ENCODE results near the gene USP11.

Gene USP11

GRCh38 chrX:47222751-47223350 is 10.0 kb upstream of the USP11 start:
- Histone ChIP-seq H3K27ac (ENCODE audit: poor library complexity, severe bottlenecking) (no peak overlapping the region), H3K4me1 (ENCODE audit: insufficient read depth, poor library complexity, severe bottlenecking) (no peaks in the 10 kb centered on the region), H3K4me3 (ENCODE audit: severe bottlenecking) (no peak overlapping the region), H3K36me3 (ENCODE audit: low read depth) (peaks cover 45% of the 10 kb centered on the region), H3K27me3 (ENCODE audit: insufficient read depth, poor library complexity, severe bottlenecking) (no peaks in the 10 kb centered on the region), H3K9me3 (ENCODE audit: severe bottlenecking) (no peaks in the 10 kb centered on the region)
- ATAC-seq (ENCODE audit: low read depth) (no peak), DNase-seq (ENCODE audit: low spot score) (no peak)
- TF ChIP-seq CTCF (IDR thresholded peaks at IDR 0.05; ENCODE audit: poor library complexity, severe bottlenecking), result no peak

- ATAC-seq (ENCODE audit: low read depth), result no peak
- DNase-seq (ENCODE audit: low spot score), result no peak
- peaks cover 53% of the 10 kb centered on the region for H3K36me3 ChIP-seq (ENCODE audit: low read depth)
- no peak for TF ChIP-seq CTCF (IDR thresholded peaks at IDR 0.05; ENCODE audit: poor library complexity, severe bottlenecking)
- H3K4me3 ChIP-seq (ENCODE audit: severe bottlenecking), result no peak overlapping the region
- H3K27ac ChIP-seq (ENCODE audit: poor library complexity, severe bottlenecking), result no peak overlapping the region
- H3K4me1 ChIP-seq (ENCODE audit: insufficient read depth, poor library complexity, severe bottlenecking), result no peaks in the 10 kb centered on the region
- no peaks in the 10 kb centered on the region for H3K27me3 ChIP-seq (ENCODE audit: insufficient read depth, poor library complexity, severe bottlenecking)
- no peaks in the 10 kb centered on the region for H3K9me3 ChIP-seq (ENCODE audit: severe bottlenecking)
These were observed 9.1 kb upstream of the USP11 start for GRCh38 chrX:47223476-47224250.

- H3K27me3 ChIP-seq (ENCODE audit: insufficient read depth, poor library complexity, severe bottlenecking), result no peaks in the 10 kb centered on the region
- no peak overlapping the region for H3K4me3 ChIP-seq (ENCODE audit: severe bottlenecking)
- ATAC-seq (ENCODE audit: low read depth) (no peak), DNase-seq (ENCODE audit: low spot score) (no peak)
- peaks cover 53% of the 10 kb centered on the region for H3K36me3 ChIP-seq (ENCODE audit: low read depth)
- H3K9me3 ChIP-seq (ENCODE audit: severe bottlenecking), result no peaks in the 10 kb centered on the region
- TF ChIP-seq CTCF (IDR thresholded peaks at IDR 0.05; ENCODE audit: poor library complexity, severe bottlenecking), result no peak
- H3K27ac ChIP-seq (ENCODE audit: poor library complexity, severe bottlenecking), result no peak overlapping the region
- H3K4me1 ChIP-seq (ENCODE audit: insufficient read depth, poor library complexity, severe bottlenecking), result no peaks in the 10 kb centered on the region
These were observed 8.4 kb upstream of the USP11 start for GRCh38 chrX:47224266-47224895.

- H3K27ac ChIP-seq (ENCODE audit: poor library complexity, severe bottlenecking), result no peak overlapping the region
- no peak for ATAC-seq (ENCODE audit: low read depth)
- H3K4me1 ChIP-seq (ENCODE audit: insufficient read depth, poor library complexity, severe bottlenecking), result no peaks in the 10 kb centered on the region
- no peak for DNase-seq (ENCODE audit: low spot score)
- no peaks in the 10 kb centered on the region for H3K27me3 ChIP-seq (ENCODE audit: insufficient read depth, poor library complexity, severe bottlenecking)
- H3K9me3 ChIP-seq (ENCODE audit: severe bottlenecking), result no peaks in the 10 kb centered on the region
- TF ChIP-seq CTCF (IDR thresholded peaks at IDR 0.05; ENCODE audit: poor library complexity, severe bottlenecking), result no peak
- H3K4me3 ChIP-seq (ENCODE audit: severe bottlenecking), result no peak overlapping the region
- peaks cover 53% of the 10 kb centered on the region for H3K36me3 ChIP-seq (ENCODE audit: low read depth)
These were observed 7.9 kb upstream of the USP11 start for GRCh38 chrX:47224896-47225290.
